ENCODE results near the gene HIF3A.
"Not testable (repeated sequence)": the region's sequence is repeated elsewhere in the genome, so short reads cannot be mapped to it uniquely, and the experiment has no call there.

The HIF3A gene

GRCh38 chr19:46291829-46292228 is 5.0 kb upstream of the HIF3A start:
- no peak for DNase-seq (ENCODE audit: low read depth in 1 of 2, low spot score in 1 of 2)

- DNase-seq (ENCODE audit: low read depth in 1 of 2, low spot score in 1 of 2): no peak
Measured at GRCh38 chr19:46294494-46294893, 2.3 kb upstream of the HIF3A start.

GRCh38 chr19:46295401-46296201 is 1.2 kb upstream of the HIF3A start:
- no peak for DNase-seq (ENCODE audit: low read depth in 1 of 2, low spot score in 1 of 2)

GRCh38 chr19:46296202-46296480 is 701 bp upstream of the HIF3A start:
- DNase-seq (ENCODE audit: low read depth in 1 of 2, low spot score in 1 of 2): no peak

- DNase-seq (ENCODE audit: low read depth in 1 of 2, low spot score in 1 of 2): no peak
Measured at GRCh38 chr19:46297700-46298478, 1.0 kb downstream of the HIF3A start.

GRCh38 chr19:46298479-46299003 is 1.7 kb downstream of the HIF3A start:
- DNase-seq (ENCODE audit: low read depth in 1 of 2, low spot score in 1 of 2): no peak

GRCh38 chr19:46299004-46299509 is 2.2 kb downstream of the HIF3A start:
- DNase-seq (ENCODE audit: low read depth in 1 of 2, low spot score in 1 of 2): no peak

- DNase-seq (ENCODE audit: low read depth in 1 of 2, low spot score in 1 of 2): no peak
Measured at GRCh38 chr19:46299695-46300094, 2.9 kb downstream of the HIF3A start.

- no peak for DNase-seq (ENCODE audit: low read depth in 1 of 2, low spot score in 1 of 2)
Measured at GRCh38 chr19:46303322-46303690, 6.5 kb downstream of the HIF3A start.

- no peak for DNase-seq (ENCODE audit: low read depth in 1 of 2, low spot score in 1 of 2)
Measured at GRCh38 chr19:46303691-46304397, 7.0 kb downstream of the HIF3A start.

GRCh38 chr19:46306501-46306900 is 9.7 kb downstream of the HIF3A start:
- DNase-seq (ENCODE audit: low read depth in 1 of 2, low spot score in 1 of 2): no peak

- DNase-seq (ENCODE audit: low read depth in 1 of 2, low spot score in 1 of 2): no peak
Measured at GRCh38 chr19:46308510-46308909, 11.7 kb downstream of the HIF3A start.

- no peak for DNase-seq (ENCODE audit: low read depth in 1 of 2, low spot score in 1 of 2)
Measured at GRCh38 chr19:46309056-46309455, 12.2 kb downstream of the HIF3A start.

GRCh38 chr19:46311444-46311843 is 14.6 kb downstream of the HIF3A start:
- no peak for DNase-seq (ENCODE audit: low read depth in 1 of 2, low spot score in 1 of 2)

- DNase-seq (ENCODE audit: low read depth in 1 of 2, low spot score in 1 of 2): not testable (repeated sequence)
Measured at GRCh38 chr19:46313540-46314469, 17.0 kb downstream of the HIF3A start.

GRCh38 chr19:46317339-46317738 is 20.5 kb downstream of the HIF3A start:
- no peak for DNase-seq (ENCODE audit: low read depth in 1 of 2, low spot score in 1 of 2)

GRCh38 chr19:46319613-46320012 is 22.8 kb downstream of the HIF3A start:
- DNase-seq (ENCODE audit: low read depth in 1 of 2, low spot score in 1 of 2): no peak

GRCh38 chr19:46320559-46320958 is 23.7 kb downstream of the HIF3A start:
- DNase-seq (ENCODE audit: low read depth in 1 of 2, low spot score in 1 of 2): no peak

- no peak for DNase-seq (ENCODE audit: low read depth in 1 of 2, low spot score in 1 of 2)
Measured at GRCh38 chr19:46321653-46322052, 24.8 kb downstream of the HIF3A start.

- DNase-seq (ENCODE audit: low read depth in 1 of 2, low spot score in 1 of 2): not testable (repeated sequence)
Measured at GRCh38 chr19:46323227-46323626, 26.4 kb downstream of the HIF3A start.

- no peak for DNase-seq (ENCODE audit: low read depth in 1 of 2, low spot score in 1 of 2)
Measured at GRCh38 chr19:46324277-46324676, 27.4 kb downstream of the HIF3A start.
